Karpas-422 (cell line): Measurements from ENCODE around the gene C6orf120. TPM values are rescaled to one million over a fixed set of nuclear protein-coding genes. Genes with fewer than 3 reads are reported as not detected.

Experiments used
- DNase-seq: peaks from one replicate; pipeline ENCODE4 v3.0.0-alpha.2; 2015
- H2AFZ ChIP-seq: fragments of 200-600 bp; sonication (generic); 2 replicates; pipeline ENCODE4 v1.6.1; 2014; ENCODE audit warnings: antibody characterized with exemption, low read length, mixed read lengths
- H3K27ac ChIP-seq: fragments of 200-600 bp; sonication (generic); 2 replicates; pipeline ENCODE4 v1.5.1; 2014; ENCODE audit warnings: mild to moderate bottlenecking, low read length, moderate library complexity
- H3K27me3 ChIP-seq: fragments of 200-600 bp; sonication (generic); 2 replicates; pipeline ENCODE4 v1.6.1; 2014; ENCODE audit warnings: low read length, mixed read lengths
- H3K36me3 ChIP-seq: fragments of 200-600 bp; sonication (generic); 2 replicates; pipeline ENCODE4 v1.6.1; 2014; ENCODE audit warnings: low read length, mixed read lengths; ENCODE audit not compliant: insufficient read depth
- H3K4me1 ChIP-seq: fragments of 200-600 bp; sonication (generic); 2 replicates; pipeline ENCODE4 v1.6.1; 2014; ENCODE audit warnings: mild to moderate bottlenecking, low read length, mixed read lengths
- H3K4me2 ChIP-seq: fragments of 200-600 bp; sonication (generic); 2 replicates; pipeline ENCODE4 v1.6.1; 2014; ENCODE audit warnings: low read length, low read depth, mild to moderate bottlenecking; ENCODE audit not compliant: poor library complexity, severe bottlenecking
- H3K4me3 ChIP-seq: fragments of 200-600 bp; sonication (generic); 2 replicates; pipeline ENCODE4 v1.5.1; 2014; ENCODE audit warnings: mild to moderate bottlenecking, antibody characterized with exemption, low read length, mixed read lengths
- H3K79me2 ChIP-seq: fragments of 200-600 bp; sonication (generic); 2 replicates; pipeline ENCODE4 v1.6.1; 2014; ENCODE audit warnings: mild to moderate bottlenecking, low read length, mixed read lengths
- H3K9ac ChIP-seq: fragments of 200-600 bp; sonication (generic); 2 replicates; pipeline ENCODE4 v1.6.0; 2014; ENCODE audit warnings: low read length
- H3K9me2 ChIP-seq: fragments of 200-600 bp; sonication (generic), shearing (Covaris generic); replicated peaks from 2 replicates; pipeline ENCODE4 v1.6.0; 2014; ENCODE audit warnings: mild to moderate bottlenecking, low read length, moderate library complexity; ENCODE audit not compliant: insufficient read depth
- H3K9me3 ChIP-seq: fragments of 300-700, 200-600 bp; sonication (generic); 2 replicates; pipeline ENCODE4 v1.6.1; 2014; ENCODE audit warnings: low read length, mixed read lengths
- H4K20me1 ChIP-seq: fragments of 200-600 bp; sonication (generic); 2 replicates; pipeline ENCODE4 v1.6.1; 2014; ENCODE audit warnings: mild to moderate bottlenecking, antibody characterized with exemption, low read length, low read depth; ENCODE audit not compliant: insufficient read depth
- total RNA-seq: library from RNA; depleted of rRNA; stranded (reverse); fragments of >200 nt; shearing (Covaris generic); gene quantifications from 2 replicates; pipeline ENCODE4 v1.2.3, GENCODE V29; 2014; ENCODE audit warnings: low replicate concordance

Gene C6orf120
- total RNA-seq, 1 experiment from 2014 or later, result 51.4 TPM

- DNase-seq, result peak; percentile 83
- Histone ChIP-seq H3K4me1 (peaks cover 43% of the 10 kb centered on the region), H2AFZ (no peak overlapping the region)
Observed at GRCh38 chr6:169723200-169723909, 21.4 kb downstream of the C6orf120 start.

GRCh38 chr6:169723991-169724493 lies 22.1 kb downstream of the C6orf120 start:
- Histone ChIP-seq H3K9ac (peak overlapping the region; percentile 72), H3K4me1 (peaks cover 43% of the 10 kb centered on the region), H3K4me3 (peak overlapping the region; percentile 55; the same call in 1 of the 2 replicates), H3K36me3 (peaks cover 15% of the 10 kb centered on the region), H4K20me1 (peaks cover 6% of the 10 kb centered on the region; the same call in 1 of the 2 replicates), H2AFZ (no peak overlapping the region), H3K9me3 (no peaks in the 10 kb centered on the region), H3K9me2 (no peaks in the 10 kb centered on the region), H3K79me2 (peaks cover 44% of the 10 kb centered on the region), H3K27ac (no peak overlapping the region), H3K4me2 (no peak overlapping the region), H3K27me3 (no peaks in the 10 kb centered on the region)
- peak; percentile 66 for DNase-seq

More at GRCh38 chr6:169723200-169723909, 21.4 kb downstream of the C6orf120 start:
- Histone ChIP-seq H3K36me3 (peaks cover 18% of the 10 kb centered on the region), H3K9me3 (no peaks in the 10 kb centered on the region), H3K79me2 (peaks cover 50% of the 10 kb centered on the region), H3K27me3 (no peaks in the 10 kb centered on the region), H3K27ac (peak overlapping the region; percentile 79), H3K4me2 (peak overlapping the region; percentile 86), H3K9ac (peak overlapping the region; percentile 75), H3K4me3 (peak overlapping the region; percentile 95), H4K20me1 (peaks cover 6% of the 10 kb centered on the region; the same call in 1 of the 2 replicates), H3K9me2 (no peaks in the 10 kb centered on the region)

DNA sequence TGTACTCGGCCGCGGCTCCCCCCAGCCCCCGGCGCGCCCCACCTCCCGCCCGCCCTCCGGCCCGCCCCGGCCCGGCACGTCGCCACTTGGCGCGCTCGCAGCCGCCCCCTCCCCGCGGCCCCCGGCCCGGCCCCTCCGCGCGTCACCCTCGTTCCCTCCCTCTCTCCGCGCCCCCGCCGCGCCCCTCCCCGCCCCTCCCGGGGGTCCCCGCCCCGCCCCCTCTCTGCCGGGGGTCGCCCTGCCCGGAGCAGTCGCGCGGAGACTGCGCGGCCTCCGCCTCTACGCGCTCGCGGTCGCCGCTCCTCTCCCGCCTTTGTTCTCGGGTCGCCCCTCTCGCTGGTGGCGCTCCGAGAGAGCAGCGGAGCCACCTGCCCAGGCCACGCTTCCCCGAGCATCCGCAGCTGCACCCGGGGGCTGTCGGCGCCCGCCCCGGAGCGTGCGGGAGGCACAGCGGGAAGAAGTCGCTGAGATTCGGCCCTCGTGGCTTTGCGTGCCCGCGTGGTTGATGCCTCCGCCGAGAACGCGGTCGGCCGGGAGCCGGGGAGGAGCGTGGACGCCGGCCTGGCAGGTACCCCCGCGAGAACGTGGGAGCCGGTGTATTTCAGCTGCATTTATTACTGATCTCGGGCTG lies 22.7 kb downstream of the C6orf120 start, which contains the start of gene PHF10:
TSS of gene PHF10 (minus strand) at position 7 of the 631 bp plus-strand sequence. CDS start 569 bp downstream, outside the sequence.
- Histone ChIP-seq H3K79me2 (peaks cover 38% of the 10 kb centered on the region), H3K4me2 (peak within 1 kb of the TSS; percentile 86), H3K9ac (peak within 1 kb of the TSS; percentile 75), H4K20me1 (peaks cover 6% of the 10 kb centered on the region; the same call in 1 of the 2 replicates), H3K36me3 (peaks cover 9% of the 10 kb centered on the region), H2AFZ (peak within 1 kb of the TSS; percentile 92), H3K4me1 (peaks cover 37% of the 10 kb centered on the region), H3K27me3 (no peaks in the 10 kb centered on the region), H3K9me3 (no peaks in the 10 kb centered on the region), H3K9me2 (no peaks in the 10 kb centered on the region), H3K27ac (peak within 1 kb of the TSS; percentile 79), H3K4me3 (peak within 1 kb of the TSS; percentile 95)
- peak; percentile 87 for DNase-seq

GRCh38 chr6:169725125-169726048 lies 23.5 kb downstream of the C6orf120 start:
- peak overlapping the region; percentile 92 for H2AFZ ChIP-seq
- no peaks in the 10 kb centered on the region for H3K9me2 ChIP-seq
- H3K79me2 ChIP-seq, result peaks cover 31% of the 10 kb centered on the region
- H4K20me1 ChIP-seq, result peaks cover 6% of the 10 kb centered on the region; the same call in 1 of the 2 replicates
- no peak overlapping the region for H3K27ac ChIP-seq
- H3K4me1 ChIP-seq, result peaks cover 32% of the 10 kb centered on the region
- peak overlapping the region; percentile 64 for H3K4me3 ChIP-seq
- H3K27me3 ChIP-seq, result no peaks in the 10 kb centered on the region
- no peaks in the 10 kb centered on the region for H3K9me3 ChIP-seq
- peak overlapping the region; percentile 72 for H3K4me2 ChIP-seq
- peak overlapping the region; percentile 72 for H3K9ac ChIP-seq
- peaks cover 4% of the 10 kb centered on the region for H3K36me3 ChIP-seq
- DNase-seq, result no peak

DNA sequence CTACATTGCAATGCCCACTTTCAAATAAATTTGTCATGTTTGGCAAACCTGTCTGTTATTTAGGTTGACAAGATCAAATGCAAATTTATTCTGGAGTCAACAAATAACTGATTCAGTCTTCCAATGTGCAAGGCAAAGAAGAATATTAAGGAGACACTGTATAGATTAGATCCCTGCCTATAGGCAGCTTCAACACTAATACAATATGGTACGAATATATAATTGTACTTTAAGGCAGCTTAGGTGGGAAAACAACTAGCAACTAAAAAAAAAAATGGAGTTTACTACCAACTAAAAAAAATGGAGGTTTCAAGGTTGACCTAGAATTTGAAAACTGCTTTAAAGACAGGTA lies 24.1 kb downstream of the C6orf120 start:
- Histone ChIP-seq H3K79me2 (peaks cover 24% of the 10 kb centered on the region), H3K9me3 (no peaks in the 10 kb centered on the region), H2AFZ (no peak overlapping the region), H3K9me2 (no peaks in the 10 kb centered on the region), H3K4me1 (peaks cover 26% of the 10 kb centered on the region), H3K9ac (no peak overlapping the region), H3K27ac (no peak overlapping the region), H3K36me3 (no peaks in the 10 kb centered on the region; the same call in 1 of the 2 replicates), H4K20me1 (peaks cover 6% of the 10 kb centered on the region; the same call in 1 of the 2 replicates), H3K27me3 (no peaks in the 10 kb centered on the region), H3K4me3 (no peak overlapping the region), H3K4me2 (no peak overlapping the region)
- DNase-seq, result no peak

DNA sequence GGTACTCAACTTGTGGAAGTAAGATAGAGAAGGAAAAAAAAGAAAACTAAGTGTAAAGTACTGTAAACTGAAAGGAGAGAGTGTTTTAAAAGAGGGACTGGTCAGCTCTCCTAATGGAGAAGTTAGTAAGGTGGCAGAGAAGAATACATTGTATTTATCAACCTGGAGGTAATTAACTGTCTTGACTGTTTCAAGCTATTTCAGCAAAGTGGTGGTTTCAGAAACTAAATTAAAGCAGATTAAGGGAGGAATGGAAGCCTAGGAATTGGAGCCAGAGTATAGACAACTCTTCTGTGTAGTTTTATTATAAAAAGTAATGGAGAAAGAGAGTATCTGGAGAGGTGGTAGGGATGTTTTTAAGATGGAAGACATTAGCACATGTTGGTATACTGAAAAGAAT lies 25.0 kb downstream of the C6orf120 start:
- Histone ChIP-seq H3K27me3 (no peaks in the 10 kb centered on the region), H3K9me2 (no peaks in the 10 kb centered on the region), H3K36me3 (no peaks in the 10 kb centered on the region), H3K79me2 (peaks cover 15% of the 10 kb centered on the region), H3K4me1 (peaks cover 16% of the 10 kb centered on the region), H3K27ac (no peak overlapping the region), H4K20me1 (peaks cover 6% of the 10 kb centered on the region; the same call in 1 of the 2 replicates), H3K9ac (no peak overlapping the region), H3K9me3 (no peaks in the 10 kb centered on the region), H3K4me3 (no peak overlapping the region), H3K4me2 (no peak overlapping the region), H2AFZ (no peak overlapping the region)
- no peak for DNase-seq

DNA sequence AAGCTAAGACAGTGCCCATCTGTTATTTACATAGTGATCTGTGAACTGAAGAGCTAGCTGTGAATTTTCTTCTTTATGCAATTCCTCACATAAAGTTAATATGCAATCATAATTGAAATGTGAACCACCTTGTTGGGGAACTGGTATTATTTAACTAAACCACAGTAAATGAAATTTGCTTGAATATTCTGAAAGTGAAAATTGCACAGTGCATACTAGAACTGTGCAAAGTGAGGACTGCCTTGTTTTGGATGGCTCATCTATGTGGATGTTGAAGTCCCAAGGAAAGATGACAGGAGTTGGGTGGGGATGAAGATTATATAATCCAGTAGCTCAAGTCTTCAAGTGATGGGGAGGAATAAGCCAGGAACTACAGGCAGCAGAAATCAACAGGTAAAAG lies 28.0 kb downstream of the C6orf120 start:
- Histone ChIP-seq H3K27me3 (no peaks in the 10 kb centered on the region), H4K20me1 (no peaks in the 10 kb centered on the region), H3K36me3 (no peaks in the 10 kb centered on the region), H3K9me3 (no peaks in the 10 kb centered on the region), H3K4me3 (no peak overlapping the region), H2AFZ (no peak overlapping the region), H3K27ac (no peak overlapping the region), H3K4me1 (peaks cover 6% of the 10 kb centered on the region), H3K9me2 (no peaks in the 10 kb centered on the region), H3K9ac (no peak overlapping the region), H3K4me2 (no peak overlapping the region), H3K79me2 (no peaks in the 10 kb centered on the region)
- no peak for DNase-seq
